H1 (cell line): ENCODE results near the gene DUSP7.

Experiments used
- CTCF ChIP-seq, 3 experiments: IDR thresholded peaks; 1 replicate in 2 of 3; 2 replicates in 1 of 3; pipeline versions ENCODE4 v1.5.1 to v1.6.1; 2011; ENCODE audit warnings: low read length in 3 of 3, mild to moderate bottlenecking in 3 of 3, inconsistent platforms in 2 of 3, low read depth in 1 of 3, moderate library complexity in 1 of 3; ENCODE audit not compliant: insufficient read depth in 1 of 3; ENCODE audit errors: control extremely low read depth in 1 of 3
- TEAD4 ChIP-seq: IDR thresholded peaks from 2 replicates; pipeline ENCODE4 v1.6.1; 2012; ENCODE audit warnings: low read depth, low read length, inconsistent platforms, mixed read lengths
- ZNF274 ChIP-seq: IDR thresholded peaks from 2 replicates; pipeline ENCODE4 v1.7.0; 2012; ENCODE audit warnings: low read length, borderline replicate concordance; ENCODE audit errors: extremely low read depth

- TF ChIP-seq CTCF (IDR thresholded peaks at IDR 0.05; ENCODE audit: control extremely low read depth in 1 of 3, insufficient read depth in 1 of 3, low read depth in 1 of 3, low read length in 3 of 3) = no peak
- no peak for TF ChIP-seq ZNF274
- no peak for TF ChIP-seq TEAD4
Observed at GRCh38 chr3:52093756-52094545, 37.6 kb upstream of the DUSP7 start.
